ENCODE measurements around the gene PRKAG2.

Gene PRKAG2

DNA sequence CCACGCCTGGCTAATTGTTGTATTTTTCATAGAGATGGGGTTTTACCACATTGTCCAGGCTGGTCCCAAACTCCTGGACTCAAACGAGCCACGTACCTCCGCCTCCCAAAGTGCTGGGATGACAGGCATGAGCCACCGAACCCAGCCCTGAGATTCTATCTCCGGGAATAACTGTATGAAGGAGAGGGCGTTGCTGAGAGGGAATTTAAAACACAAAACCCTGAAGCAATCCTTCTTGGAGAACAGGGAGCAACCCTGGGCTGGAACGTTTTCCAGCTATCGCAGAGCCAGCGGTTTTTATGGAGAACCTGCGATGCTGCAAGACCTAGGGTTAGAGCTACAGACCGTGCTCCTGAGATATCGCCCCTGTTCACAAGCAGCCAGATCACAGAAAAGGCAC, 144.6 kb downstream of the PRKAG2 start:
- Histone ChIP-seq H3K4me1 (ENCODE audit: low read length) (peaks cover 10% of the 10 kb centered on the region), H3K9ac (ENCODE audit: low read length) (no peak overlapping the region), H3K4me3 (ENCODE audit: low read length) (no peak overlapping the region), H3K79me2 (ENCODE audit: low read length) (no peaks in the 10 kb centered on the region), H3K27ac (ENCODE audit: low read length) (no peak overlapping the region), H2AFZ (ENCODE audit: low read depth, low read length) (no peak overlapping the region), H3K27me3 (ENCODE audit: low read depth, low read length) (no peaks in the 10 kb centered on the region; the same call in 1 of the 2 replicates), H3K36me3 (replicated peaks; ENCODE audit: low read depth, low read length) (no peaks in the 10 kb centered on the region), H3K9me3 (ENCODE audit: insufficient read depth, low read length) (no peaks in the 10 kb centered on the region), H3K4me2 (ENCODE audit: low read length) (no peak overlapping the region), H4K20me1 (ENCODE audit: insufficient read depth, low read length) (no peaks in the 10 kb centered on the region)
- TF ChIP-seq, protein P1, sequence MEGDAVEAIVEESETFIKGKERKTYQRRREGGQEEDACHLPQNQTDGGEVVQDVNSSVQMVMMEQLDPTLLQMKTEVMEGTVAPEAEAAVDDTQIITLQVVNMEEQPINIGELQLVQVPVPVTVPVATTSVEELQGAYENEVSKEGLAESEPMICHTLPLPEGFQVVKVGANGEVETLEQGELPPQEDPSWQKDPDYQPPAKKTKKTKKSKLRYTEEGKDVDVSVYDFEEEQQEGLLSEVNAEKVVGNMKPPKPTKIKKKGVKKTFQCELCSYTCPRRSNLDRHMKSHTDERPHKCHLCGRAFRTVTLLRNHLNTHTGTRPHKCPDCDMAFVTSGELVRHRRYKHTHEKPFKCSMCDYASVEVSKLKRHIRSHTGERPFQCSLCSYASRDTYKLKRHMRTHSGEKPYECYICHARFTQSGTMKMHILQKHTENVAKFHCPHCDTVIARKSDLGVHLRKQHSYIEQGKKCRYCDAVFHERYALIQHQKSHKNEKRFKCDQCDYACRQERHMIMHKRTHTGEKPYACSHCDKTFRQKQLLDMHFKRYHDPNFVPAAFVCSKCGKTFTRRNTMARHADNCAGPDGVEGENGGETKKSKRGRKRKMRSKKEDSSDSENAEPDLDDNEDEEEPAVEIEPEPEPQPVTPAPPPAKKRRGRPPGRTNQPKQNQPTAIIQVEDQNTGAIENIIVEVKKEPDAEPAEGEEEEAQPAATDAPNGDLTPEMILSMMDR (IDR thresholded peaks at IDR 0.05; ENCODE audit: low read depth, low read length), result no peak
- no peak for TF ChIP-seq EZH2phosphoT487 (IDR thresholded peaks at IDR 0.05; ENCODE audit: low read depth)

DNA sequence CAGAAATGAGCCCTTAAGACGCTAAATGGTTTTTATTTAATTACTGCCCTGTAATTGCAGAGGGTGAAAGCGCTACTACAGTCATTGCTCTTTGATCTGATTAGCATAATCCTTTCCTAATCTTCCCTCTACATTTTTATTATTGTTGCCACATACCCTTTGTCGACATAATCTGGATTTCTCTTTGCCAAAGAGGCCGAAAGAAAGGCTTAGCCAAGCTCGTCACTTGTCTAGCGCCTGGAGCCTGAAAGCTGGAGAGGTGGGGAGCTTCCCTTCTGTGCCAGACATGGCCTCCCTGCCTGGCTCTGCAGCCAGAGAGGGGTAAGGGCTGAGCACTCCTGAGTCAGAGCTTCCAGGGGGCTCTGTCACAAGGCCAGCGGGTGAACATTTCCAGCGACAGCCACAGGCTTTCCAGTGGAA, 145.9 kb downstream of the PRKAG2 start:
- H2AFZ ChIP-seq (ENCODE audit: low read depth, low read length), result no peak overlapping the region
- no peaks in the 10 kb centered on the region; the same call in 1 of the 2 replicates for H3K27me3 ChIP-seq (ENCODE audit: low read depth, low read length)
- no peak overlapping the region for H3K27ac ChIP-seq (ENCODE audit: low read length)
- no peaks in the 10 kb centered on the region for H3K36me3 ChIP-seq (replicated peaks; ENCODE audit: low read depth, low read length)
- no peak overlapping the region for H3K9ac ChIP-seq (ENCODE audit: low read length)
- H3K4me3 ChIP-seq (ENCODE audit: low read length), result no peak overlapping the region
- peaks cover 23% of the 10 kb centered on the region for H3K4me1 ChIP-seq (ENCODE audit: low read length)
- no peaks in the 10 kb centered on the region for H3K9me3 ChIP-seq (ENCODE audit: insufficient read depth, low read length)
- no peak for TF ChIP-seq EZH2phosphoT487 (IDR thresholded peaks at IDR 0.05; ENCODE audit: low read depth)
- TF ChIP-seq, protein P1 (IDR thresholded peaks at IDR 0.05; ENCODE audit: low read depth, low read length), result no peak
- H4K20me1 ChIP-seq (ENCODE audit: insufficient read depth, low read length), result no peaks in the 10 kb centered on the region
- H3K79me2 ChIP-seq (ENCODE audit: low read length), result no peaks in the 10 kb centered on the region
- H3K4me2 ChIP-seq (ENCODE audit: low read length), result no peak overlapping the region

DNA sequence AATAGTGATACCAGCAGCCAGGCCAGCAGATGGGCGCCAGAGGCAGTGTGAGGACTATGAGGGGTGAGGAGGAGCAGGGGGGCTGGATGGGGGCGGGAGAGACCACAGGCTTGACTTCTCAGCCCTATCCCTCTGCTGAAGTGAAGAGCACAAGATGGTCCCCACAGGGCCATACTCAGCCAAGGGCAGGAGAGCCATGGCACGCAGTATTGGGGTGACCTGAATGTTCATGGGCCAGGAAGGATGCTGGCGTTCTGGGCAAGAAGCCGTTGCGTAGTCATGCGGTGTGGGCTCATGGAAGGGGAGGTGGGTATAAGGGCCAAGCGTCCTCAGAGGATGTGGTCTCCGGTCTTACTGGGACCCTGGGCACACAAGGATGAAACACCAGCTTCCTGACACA, 146.3 kb downstream of the PRKAG2 start:
- no peak for TF ChIP-seq EZH2phosphoT487 (IDR thresholded peaks at IDR 0.05; ENCODE audit: low read depth)
- TF ChIP-seq, protein P1 (IDR thresholded peaks at IDR 0.05; ENCODE audit: low read depth, low read length), result no peak
- peaks cover 25% of the 10 kb centered on the region for H3K4me1 ChIP-seq (ENCODE audit: low read length)
- H3K36me3 ChIP-seq (replicated peaks; ENCODE audit: low read depth, low read length), result no peaks in the 10 kb centered on the region
- no peak overlapping the region for H3K9ac ChIP-seq (ENCODE audit: low read length)
- H4K20me1 ChIP-seq (ENCODE audit: insufficient read depth, low read length), result no peaks in the 10 kb centered on the region
- no peak overlapping the region for H2AFZ ChIP-seq (ENCODE audit: low read depth, low read length)
- no peak overlapping the region for H3K4me3 ChIP-seq (ENCODE audit: low read length)
- no peak overlapping the region for H3K4me2 ChIP-seq (ENCODE audit: low read length)
- H3K27me3 ChIP-seq (ENCODE audit: low read depth, low read length), result no peaks in the 10 kb centered on the region; the same call in 1 of the 2 replicates
- no peaks in the 10 kb centered on the region for H3K9me3 ChIP-seq (ENCODE audit: insufficient read depth, low read length)
- no peak overlapping the region for H3K27ac ChIP-seq (ENCODE audit: low read length)
- H3K79me2 ChIP-seq (ENCODE audit: low read length), result no peaks in the 10 kb centered on the region

DNA sequence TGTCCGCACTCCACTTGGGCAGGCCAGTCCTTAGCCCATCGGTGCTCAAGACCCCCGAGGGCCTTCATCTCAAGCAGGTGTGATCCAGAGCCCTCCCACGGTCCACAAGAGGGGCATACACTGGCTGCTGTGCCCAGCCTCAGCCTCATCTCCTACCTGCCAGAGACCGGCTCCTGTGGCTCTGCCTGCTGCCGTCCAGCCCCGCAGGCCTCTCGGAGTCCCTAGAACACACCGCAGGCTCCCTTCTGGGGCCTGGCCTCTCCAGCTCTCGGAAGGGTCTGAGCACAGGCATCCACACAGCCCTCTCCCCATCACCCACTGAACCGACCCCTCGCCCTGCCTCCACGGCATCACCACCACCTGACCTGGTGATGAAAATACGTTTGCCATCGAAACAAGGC, 147.4 kb downstream of the PRKAG2 start:
- no peaks in the 10 kb centered on the region for H3K27me3 ChIP-seq (ENCODE audit: low read depth, low read length)
- TF ChIP-seq, protein P1 (IDR thresholded peaks at IDR 0.05; ENCODE audit: low read depth, low read length), result no peak
- TF ChIP-seq EZH2phosphoT487 (IDR thresholded peaks at IDR 0.05; ENCODE audit: low read depth), result no peak
- H3K4me1 ChIP-seq (ENCODE audit: low read length), result peaks cover 25% of the 10 kb centered on the region
- no peaks in the 10 kb centered on the region for H3K36me3 ChIP-seq (replicated peaks; ENCODE audit: low read depth, low read length)
- H3K79me2 ChIP-seq (ENCODE audit: low read length), result no peaks in the 10 kb centered on the region
- H3K9ac ChIP-seq (ENCODE audit: low read length), result no peak overlapping the region
- H4K20me1 ChIP-seq (ENCODE audit: insufficient read depth, low read length), result no peaks in the 10 kb centered on the region
- H3K4me3 ChIP-seq (ENCODE audit: low read length), result no peak overlapping the region
- no peaks in the 10 kb centered on the region for H3K9me3 ChIP-seq (ENCODE audit: insufficient read depth, low read length)
- no peak overlapping the region for H3K27ac ChIP-seq (ENCODE audit: low read length)
- no peak overlapping the region for H2AFZ ChIP-seq (ENCODE audit: low read depth, low read length)
- H3K4me2 ChIP-seq (ENCODE audit: low read length), result no peak overlapping the region
